Measurements from ENCODE around the gene NR2C2.

The NR2C2 gene

DNA sequence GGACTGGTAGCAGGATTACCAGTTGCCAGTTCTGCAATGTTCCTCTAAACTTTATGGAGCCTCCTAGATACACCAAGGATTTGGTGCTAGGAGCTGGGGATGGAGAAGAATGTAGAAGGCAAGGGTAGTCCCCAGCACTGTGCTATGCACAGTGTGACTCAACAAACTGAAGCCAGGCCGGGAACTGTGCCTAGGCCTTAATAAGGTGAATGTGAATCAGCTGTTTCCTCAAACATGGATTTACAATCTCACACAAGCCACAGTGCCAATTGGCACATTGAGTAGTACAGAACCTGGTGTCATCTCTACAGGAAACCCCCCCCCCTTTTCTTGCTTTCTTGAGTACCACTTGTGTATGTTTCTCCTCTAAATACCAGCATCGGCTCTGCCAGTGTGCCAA lies 85.3 kb downstream of the NR2C2 start:
- no peak for DNase-seq

DNA sequence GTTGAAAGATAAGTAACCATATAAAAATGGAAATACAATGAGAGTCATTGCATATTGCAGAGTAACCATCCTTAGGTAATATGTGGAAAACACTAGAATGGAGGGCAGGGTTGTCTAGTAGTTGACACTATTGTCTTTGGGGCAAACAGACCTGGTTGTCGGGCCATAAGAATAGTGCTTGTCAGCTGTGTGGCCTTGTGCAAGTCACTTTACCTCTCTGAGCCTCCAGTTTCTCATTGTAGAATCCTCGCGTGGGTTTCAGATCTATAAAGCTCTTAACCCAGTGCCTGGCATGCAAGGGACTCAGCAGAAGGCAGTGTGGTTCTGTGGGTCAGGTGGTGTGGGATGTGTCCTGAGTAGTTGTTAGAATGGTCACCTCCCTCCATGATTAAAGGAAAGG lies 85.7 kb downstream of the NR2C2 start:
- no peak for DNase-seq

DNA sequence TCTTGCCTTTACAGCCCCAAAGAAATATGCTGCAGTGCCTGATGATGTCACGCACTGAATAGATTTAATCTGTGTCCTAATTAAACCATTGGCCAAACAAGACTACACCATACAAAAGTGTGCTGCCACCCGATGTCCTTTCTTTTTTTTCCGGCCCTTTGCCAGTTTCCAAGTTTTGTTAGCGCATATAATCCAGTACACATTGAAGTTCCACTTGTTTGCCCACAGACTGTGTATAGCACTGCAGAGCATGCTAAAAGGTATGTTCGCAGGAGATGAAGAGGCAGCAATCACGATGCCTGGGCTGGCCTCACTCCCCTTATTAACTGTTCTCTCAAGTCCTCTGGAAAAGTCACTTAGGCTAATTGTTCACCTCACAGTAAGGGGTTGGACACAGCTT lies 90.9 kb downstream of the NR2C2 start:
- no peak for DNase-seq

DNA sequence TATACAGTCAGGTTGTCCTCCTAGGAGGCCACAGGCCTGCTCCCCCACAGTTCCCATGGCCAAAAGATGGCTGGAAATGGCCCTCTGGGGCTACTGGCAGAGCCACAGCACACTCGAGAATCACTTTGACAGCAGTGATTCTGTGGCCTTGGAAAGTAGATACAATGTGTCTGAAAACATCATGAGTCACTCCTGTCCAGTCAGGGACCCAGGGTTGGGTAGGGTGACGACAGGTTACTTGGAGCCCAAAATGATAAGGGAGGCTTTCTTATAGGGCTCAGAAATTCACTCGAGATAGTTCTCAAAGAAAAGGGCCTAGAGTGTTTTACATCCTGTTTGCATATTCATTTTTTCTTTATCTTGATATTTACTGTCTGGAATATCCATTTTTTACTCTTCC lies 93.5 kb downstream of the NR2C2 start:
- DNase-seq = no peak

DNA sequence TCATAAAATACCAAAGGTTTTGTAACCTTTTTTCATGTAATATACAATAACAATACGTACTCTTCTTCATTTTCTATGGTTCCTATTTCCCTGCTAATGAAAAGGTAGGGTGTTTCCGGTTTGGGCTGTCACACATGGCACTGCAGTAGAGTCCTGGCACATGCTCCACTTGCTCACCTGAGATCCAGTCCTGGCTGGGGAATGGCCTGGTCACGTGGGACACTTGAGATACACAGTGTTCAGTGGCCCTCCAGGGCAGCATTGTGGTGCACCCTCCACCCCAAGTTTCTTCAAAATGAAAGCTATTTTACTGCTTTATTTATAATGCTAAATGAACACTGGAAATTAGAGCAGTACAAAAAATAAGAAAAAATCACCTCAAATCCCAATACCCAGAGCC lies 94.6 kb downstream of the NR2C2 start:
- DNase-seq = no peak

DNA sequence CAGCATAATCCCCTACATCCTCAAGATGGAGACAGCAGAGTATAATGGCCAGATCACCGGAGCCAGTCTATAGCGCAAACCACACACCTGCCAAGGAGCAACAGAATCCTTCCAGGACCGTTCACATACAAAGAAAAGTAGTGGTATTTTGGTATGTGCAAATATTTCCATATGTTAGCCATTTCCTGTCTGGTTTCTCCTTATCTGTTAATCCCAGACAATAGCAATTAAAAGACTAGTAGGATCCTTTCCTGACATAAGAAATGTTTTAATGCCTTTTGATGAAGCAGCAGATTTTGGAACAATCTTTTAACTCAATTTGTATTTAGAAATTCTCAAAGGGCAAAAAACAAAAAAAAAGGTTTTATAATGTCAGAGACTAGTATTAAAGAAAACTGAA lies 95.6 kb downstream of the NR2C2 start:
- no peak for DNase-seq

DNA sequence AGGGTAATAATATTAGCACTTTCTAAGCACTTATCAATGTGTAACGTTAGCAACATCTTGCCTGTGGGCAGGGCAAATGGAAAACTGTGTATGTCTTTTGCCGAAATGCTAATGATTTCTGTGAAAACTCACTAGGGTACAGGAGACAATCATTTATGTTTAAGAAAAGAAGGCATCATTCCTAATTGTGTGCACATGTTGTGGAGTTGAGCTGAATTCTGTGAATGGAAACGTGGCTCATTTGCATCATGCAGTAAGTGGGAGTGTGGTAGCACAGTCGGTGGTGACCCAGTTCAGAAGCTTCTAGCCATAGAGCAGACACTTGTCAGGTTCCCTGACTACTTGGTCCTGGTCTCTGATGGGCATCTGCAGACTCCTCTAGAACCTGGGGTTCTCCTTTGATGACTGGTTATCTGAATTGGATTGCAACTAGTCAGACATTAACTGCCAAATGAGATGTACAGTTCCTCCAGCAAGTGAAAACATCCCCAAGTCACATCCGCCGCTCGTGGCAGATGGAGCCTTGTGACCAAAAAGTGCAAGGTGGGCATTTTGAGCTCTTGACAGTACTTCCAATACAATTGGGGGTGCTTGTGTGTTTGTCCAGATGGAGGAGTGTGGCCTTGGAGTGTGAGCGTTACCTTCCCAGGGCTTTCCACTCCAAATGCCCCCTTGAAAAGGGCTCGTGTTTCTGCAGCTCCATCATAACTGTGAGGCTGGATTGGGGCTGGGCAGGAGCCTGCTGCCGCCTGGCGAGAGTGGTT lies 96.2 kb downstream of the NR2C2 start:
- no peak for DNase-seq

DNA sequence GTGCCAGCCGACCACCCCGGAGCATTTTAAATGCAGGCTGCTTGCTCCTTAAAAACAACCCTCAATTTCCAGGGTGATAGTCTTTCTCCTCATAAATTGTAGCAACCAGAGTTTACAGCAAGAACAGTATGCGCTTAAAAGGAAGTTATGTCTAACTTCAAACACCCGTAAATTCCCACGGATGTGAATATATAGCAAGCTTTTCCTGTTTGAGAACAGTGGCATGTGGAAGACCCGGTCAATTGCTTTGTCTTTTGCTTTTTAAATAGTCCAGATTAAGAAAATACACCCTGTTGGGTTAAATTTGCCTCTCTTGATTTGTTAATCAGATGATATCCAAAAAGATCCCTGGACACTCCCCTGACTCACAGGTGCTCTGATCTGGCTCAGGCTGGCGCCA lies 96.9 kb downstream of the NR2C2 start:
- DNase-seq = no peak

DNA sequence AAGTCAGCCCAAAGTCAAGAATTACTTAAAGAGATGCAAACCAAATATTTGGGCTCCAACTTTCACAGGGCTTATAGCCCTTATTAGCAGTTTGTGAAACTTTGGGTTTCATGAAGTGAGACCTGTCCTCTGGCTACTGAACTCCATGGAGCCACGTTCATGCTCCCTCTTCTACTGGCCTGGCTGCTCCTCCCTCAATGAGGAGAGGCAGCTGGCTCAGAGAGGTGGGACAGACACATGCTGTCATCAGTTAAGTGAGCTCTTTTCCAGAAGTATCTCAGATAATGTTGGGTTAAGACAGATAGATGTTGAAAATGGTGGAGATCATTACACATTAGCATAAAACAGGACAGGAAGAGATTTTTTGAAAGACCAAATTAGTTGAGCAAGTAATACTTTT lies 98.3 kb downstream of the NR2C2 start:
- DNase-seq = no peak

DNA sequence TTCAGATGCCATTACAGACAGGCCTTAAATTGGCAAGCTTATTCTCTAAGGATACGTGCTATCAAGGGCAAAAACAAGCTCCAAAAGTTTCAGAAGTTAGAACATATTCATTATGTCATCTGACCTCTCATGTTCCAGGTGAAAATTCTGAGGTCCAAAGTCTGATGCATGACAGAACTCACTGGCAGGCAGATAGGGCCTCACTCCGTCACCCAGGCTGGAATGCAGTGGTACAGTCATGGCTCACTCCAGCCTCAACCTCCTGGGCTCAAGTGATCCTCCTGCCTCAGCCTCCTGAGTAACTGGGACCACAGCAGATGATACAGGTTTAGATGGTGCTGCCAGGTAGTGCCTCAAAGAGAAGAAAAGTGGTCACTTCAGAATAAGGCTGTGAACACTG lies 102.2 kb downstream of the NR2C2 start:
- DNase-seq = no peak

DNA sequence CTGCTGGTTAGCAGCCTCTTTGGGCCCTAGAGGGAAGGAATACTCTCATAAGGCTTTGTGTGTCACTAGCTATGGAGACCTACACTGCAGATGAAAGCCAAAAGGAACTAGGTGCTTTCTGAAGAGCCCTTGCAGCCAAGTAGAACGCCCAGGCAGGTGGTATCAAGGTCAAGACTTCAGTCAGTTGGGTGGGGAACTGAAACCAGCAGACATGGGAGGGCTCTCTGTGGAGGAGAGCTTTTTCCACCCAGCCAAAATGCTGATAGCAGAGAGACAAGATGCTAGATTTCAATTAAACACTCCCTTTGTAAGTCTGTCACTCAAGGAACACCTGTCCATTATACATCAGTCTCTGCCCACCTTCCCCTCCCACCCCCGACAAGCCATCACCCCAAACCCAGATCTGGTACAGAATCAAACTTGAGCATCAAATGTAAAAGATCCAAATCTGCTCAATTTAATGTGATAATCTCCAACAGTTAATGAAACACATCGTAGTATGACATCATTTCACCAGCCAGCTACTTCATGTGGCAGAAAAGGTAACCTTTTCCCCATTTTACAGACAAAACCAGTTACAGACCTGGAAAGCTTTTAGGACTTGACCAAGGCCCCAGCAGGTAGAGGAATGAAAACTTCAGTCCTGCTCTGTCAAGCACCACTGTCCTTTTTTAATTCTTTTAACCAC lies 103.2 kb downstream of the NR2C2 start:
- no peak for DNase-seq

DNA sequence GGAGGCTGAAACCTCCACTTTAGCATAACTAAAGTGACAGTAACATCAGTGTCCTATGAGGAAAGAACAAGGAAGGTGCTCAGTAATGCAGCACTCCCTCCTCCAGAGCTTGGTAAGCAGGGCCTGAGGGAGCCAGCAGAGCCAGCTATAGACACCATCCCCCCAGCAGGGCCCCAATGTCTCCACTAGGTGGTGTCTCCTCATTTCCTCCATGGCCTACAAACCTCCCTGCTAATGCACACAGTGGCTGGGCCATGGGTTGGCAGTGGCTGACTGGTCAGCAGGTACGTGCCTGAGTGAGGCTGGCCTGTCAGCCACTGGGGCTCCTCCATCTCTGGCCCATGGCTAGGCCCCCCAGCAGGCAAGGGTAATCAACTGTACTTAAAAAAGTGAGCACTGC lies 104.1 kb downstream of the NR2C2 start:
- no peak for DNase-seq

DNA sequence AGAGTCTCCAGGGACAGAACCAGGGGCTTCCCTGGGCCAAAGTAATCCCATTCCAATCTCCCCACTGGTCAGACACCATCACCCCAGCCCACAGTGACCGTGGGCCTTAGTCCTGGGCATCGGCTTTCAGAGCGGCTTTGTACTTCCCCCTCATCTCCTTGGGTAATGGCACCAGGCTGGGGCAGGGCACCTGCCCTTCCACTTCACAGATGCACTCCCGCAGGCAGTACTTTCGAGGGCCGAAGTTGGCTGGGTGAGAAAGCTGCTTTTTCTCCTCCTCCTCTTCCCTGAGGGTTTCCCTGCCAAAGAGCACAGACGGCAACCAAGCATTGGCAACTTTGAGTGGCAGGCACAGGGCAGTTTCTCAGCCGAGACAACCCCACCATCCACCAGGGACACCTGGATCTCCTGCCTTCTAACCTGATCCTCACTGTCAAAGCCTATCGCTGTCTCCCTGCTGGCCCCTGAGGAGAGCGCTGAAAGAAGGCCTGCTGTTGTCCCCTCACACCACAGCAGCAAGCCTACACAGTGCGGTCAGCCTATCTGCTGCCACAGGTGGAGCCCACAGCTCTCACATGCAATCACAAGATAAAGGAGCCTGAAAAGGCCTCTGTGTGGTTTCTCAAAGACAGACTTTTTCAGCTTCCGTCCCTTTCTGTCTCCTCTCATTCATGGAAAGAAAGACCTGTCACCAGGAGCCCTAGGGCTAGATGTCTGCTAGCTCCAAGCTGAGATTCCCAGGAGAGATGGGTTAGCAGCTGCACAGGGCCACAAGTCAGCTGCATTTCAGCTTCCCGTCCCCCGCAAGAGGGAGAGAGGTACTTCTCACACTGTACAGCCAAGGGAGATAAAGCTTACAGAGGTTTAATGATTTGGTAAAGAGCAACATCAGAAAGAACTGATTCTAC lies 105.2 kb downstream of the NR2C2 start:
- no peak for DNase-seq

DNA sequence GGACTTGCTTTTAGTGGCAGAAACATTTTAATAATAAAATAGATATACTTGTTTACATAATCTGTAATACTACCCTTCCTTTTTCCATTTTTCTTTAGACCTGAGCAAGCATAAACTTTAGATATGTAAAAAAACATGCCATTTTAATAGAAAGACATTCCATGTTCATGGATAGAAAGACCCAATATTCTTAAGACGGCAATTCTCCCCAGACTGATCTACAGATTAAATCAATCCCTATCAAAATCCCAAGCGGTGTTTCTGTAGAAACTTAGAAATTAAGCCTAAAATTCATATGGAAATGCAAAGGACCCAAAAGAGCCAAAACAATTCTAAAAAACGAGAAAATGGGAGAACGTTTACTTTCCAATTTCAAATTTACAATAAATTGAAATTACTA lies 106.2 kb downstream of the NR2C2 start:
- no peak for DNase-seq

DNA sequence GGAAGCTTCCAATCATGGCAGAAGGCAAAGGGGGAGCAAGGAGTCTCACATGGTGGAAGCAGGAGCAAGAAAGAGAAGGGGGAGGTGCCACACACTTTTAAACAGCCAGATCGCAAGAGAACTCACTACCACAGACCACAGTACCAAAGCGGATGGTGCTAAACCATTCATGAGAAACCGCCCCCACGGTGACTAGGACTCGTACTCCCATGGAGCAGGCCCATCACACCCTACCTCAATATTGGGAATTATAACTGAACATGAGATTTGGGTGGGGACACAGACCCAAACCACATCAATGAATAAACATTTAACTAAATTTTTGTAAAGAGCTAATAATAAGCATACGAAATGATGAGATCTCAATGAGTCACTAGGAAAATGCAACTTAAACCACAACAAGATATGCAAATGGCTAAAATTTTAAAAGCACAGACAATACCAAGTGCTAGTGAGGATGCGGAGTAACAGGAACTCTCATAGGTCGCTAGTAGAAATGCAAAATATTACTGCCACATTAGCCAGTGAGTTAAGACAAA lies 107.7 kb downstream of the NR2C2 start:
- DNase-seq = no peak

DNA sequence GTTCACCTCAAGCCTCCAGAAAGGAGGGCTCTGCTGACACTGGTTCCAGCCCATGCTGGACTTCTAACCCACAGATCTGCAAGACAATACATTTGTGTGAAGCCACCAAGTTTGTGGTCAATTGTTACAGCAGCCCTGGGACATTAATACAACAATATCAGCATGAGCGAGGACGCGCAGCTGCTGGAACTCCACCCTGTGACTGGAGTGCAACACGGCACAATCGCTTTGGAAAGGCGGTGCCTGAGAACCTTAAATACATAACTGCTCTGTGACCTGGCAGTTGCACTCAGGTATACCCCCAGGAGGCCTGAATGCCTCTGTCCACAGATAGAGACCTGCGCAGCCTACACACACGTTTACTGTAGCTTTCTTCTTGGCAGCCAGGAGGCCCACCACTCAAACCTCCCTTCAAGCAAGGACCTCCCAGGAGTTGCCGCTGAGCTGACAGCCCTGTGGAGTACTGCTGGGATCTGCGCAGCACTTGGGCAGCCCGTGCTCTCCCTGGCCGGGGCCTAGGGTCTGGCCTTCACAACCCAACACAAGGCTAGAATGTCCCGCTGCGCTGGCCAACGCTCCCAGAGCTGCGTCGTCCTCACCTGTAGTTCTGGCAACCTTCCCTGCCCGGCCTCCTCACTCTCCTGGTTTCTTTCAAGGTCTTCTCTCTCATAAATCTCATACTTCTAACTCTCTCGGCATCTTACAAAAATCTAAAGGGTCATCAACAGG lies 109.5 kb downstream of the NR2C2 start:
- DNase-seq = no peak

DNA sequence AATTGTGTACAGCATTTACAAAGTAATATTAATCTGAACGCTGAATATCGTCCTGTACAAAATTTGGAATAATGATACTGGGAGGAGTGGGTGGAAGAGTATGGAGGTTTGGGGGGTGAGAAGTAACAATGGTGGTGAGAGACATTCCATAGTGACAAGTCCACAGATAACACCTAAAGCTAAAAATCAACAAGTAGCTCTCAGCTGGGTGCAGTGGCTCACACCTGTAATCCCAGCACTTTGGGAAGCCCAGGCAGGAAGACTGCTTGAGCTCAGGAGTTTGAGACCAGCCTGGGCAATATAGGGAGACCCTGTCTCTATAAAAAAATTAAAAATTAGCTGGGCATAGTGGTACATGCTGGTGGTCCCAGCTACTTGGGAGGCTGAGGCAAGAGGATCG lies 112.6 kb downstream of the NR2C2 start:
- DNase-seq = no peak

DNA sequence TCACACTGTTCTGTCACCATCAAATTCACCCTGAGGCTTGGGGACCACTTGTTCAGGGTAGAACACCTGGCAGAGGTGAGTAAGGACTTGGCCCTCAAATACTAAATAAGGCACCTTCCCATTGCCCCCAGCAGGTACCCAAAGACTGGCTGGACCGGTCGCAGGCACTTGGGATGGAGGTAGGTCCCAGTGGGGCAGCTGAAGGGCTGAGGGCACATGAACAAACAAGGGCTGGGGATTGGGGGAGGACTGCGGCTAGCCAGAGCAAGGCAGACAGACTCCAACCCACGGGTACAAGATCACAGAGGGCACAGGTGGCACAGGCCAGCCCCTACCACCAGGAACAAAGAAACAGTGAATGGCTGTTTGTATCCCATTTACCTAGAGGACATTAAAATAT lies 115.9 kb downstream of the NR2C2 start:
- DNase-seq = no peak

DNA sequence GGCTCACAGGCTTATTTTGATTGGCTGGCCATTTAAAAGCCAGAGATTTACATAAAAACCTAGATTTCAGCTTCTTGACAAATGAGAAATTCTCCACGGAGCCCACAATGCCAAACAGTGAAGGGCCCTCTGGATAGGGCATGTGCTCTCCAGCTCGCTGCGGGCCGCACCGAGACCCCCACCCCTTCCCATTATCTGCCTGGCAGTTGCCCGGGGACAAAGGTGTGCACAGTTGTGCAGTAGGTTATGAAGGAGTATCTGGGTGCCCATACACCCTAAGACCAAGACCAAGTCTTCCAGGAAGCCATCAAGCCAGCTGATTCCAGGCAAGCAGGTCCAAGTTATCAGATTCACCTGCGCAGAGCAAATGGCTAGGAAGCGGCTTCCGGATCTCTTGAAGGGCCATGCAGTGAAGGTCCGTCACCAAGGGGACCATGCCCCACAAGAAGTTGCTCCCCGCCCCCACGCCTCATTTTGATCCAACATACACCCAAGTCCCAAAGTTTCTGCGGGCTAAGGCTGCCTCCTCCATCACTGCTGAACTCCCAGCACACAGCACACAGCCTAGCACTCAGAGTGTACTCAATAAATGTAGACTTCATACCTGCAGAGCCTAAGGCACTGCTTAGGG lies 116.4 kb downstream of the NR2C2 start:
- DNase-seq = no peak

DNA sequence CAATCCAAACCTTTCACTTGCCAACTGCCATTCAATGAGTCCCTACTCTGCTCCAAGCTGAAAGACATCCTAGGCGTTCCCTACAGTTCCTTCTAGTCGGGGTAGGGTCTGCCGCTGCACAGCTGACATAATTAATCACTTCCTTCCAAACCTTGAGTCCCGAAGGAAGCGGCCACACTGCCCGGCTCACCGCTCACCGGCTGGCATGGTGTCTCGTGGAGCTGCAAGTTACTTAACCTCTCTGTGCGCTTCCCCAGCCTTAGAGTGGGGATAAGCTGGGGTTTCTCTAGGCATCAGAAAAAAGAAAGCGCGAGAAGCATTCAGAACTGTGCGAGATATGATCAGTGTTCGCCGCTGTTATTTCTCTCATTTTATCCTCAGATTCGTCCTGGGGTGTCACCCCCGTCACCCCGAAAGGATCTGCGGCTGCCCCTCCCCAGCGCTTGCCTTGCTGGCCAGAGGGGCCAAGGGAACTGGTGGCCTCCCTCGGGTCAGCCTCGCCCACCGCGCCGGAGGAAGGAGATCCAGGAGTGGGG lies 117.0 kb downstream of the NR2C2 start:
- DNase-seq = no peak

DNA sequence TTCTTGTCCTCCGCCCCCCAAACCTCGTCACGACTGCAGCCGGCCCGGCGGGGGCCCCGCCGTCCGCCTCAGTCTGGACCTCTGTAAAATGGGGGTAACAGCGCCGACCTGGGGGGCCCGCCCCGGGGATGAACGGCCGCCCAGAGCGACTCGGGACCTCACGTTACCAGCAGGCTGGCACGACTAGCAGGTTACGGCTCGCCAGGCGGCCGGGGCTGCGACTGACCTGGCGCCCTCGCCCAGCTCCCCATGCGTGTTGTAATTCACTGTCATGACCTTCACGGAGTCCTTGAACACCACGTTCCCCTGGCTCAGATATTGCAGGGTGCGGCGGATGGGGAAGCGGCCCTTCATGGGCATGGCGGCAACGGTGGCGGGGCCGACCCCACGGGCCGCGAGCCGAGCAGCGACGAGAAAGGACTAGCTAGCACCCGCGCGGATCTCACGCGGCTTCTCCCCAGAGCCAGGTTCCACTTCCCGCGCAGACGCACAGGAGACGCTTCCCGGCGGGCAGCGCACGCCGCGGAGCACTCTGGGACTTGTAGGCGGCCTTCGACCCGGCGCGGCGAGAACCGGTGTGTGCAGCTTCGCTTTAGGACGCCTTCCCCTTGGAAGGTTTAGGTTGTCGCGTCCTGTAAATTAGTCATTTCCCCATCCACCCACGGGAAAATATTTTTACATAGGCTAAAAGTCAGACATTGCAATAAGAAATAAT lies 117.6 kb downstream of the NR2C2 start, which contains the start of gene MRPS25:
TSS of gene MRPS25 (minus strand) at position 481 of the 715 bp plus-strand sequence. CDS start at position 360, 121 bp downstream.
- peak; percentile 58 for DNase-seq
